NB4 (cell line): ENCODE data around the gene BCAS3.

Experiments
- POLR2A ChIP-seq: IDR thresholded peaks from 2 replicates; pipeline ENCODE4 v1.6.1; 2011; ENCODE audit warnings: mild to moderate bottlenecking; ENCODE audit not compliant: insufficient read length; ENCODE audit errors: extremely low read depth
- TF ChIP-seq, protein P1 (sequence below): IDR thresholded peaks from one replicate; pipeline ENCODE4 v1.5.1; 2012; ENCODE audit warnings: low read depth, low read length

DNA sequence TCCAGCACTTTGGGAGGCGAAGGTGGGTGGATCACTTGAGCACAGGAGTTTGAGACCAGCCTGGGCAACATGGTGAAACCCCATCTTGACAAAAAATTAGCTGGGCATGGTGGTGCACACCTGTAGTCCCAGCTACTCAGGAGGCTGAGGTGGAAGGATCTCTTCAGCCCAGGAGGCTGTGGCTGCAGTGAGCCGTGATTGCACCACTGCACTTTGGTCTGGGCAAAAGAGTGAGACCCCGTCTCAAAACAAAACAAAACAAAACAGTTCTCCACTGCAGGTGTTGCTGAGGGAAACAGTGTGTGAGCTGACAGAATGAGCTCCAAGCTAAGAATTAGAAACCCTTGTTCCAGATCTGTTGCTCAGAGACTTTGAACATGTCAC, 686.8 kb downstream of the BCAS3 start:
- TF ChIP-seq, protein P1, sequence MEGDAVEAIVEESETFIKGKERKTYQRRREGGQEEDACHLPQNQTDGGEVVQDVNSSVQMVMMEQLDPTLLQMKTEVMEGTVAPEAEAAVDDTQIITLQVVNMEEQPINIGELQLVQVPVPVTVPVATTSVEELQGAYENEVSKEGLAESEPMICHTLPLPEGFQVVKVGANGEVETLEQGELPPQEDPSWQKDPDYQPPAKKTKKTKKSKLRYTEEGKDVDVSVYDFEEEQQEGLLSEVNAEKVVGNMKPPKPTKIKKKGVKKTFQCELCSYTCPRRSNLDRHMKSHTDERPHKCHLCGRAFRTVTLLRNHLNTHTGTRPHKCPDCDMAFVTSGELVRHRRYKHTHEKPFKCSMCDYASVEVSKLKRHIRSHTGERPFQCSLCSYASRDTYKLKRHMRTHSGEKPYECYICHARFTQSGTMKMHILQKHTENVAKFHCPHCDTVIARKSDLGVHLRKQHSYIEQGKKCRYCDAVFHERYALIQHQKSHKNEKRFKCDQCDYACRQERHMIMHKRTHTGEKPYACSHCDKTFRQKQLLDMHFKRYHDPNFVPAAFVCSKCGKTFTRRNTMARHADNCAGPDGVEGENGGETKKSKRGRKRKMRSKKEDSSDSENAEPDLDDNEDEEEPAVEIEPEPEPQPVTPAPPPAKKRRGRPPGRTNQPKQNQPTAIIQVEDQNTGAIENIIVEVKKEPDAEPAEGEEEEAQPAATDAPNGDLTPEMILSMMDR, result no peak
- no peak for TF ChIP-seq POLR2A
